IPS DF 4.7 (cell line): ENCODE results near the gene CXorf66.
"Not testable (repeated sequence)": the region's sequence is repeated elsewhere in the genome, so short reads cannot be mapped to it uniquely, and the experiment has no call there.

Experiments used
- DNase-seq: peaks from one replicate; pipeline ENCODE4 v3.0.0-alpha.2; 2013; ENCODE audit warnings: low spot score; ENCODE audit errors: extremely low read depth

The CXorf66 gene

GRCh38 chrX:139929876-139930275 is 35.4 kb downstream of the CXorf66 start:
- DNase-seq = no peak

- no peak for DNase-seq
Observed at GRCh38 chrX:139924696-139925095, 40.6 kb downstream of the CXorf66 start.

- DNase-seq = no peak
Observed at GRCh38 chrX:139924069-139924695, 41.1 kb downstream of the CXorf66 start.

GRCh38 chrX:139921142-139921541 is 44.2 kb downstream of the CXorf66 start:
- DNase-seq = not testable (repeated sequence)

GRCh38 chrX:139920316-139920715 is 45.0 kb downstream of the CXorf66 start:
- no peak for DNase-seq

- DNase-seq = no peak
Observed at GRCh38 chrX:139914421-139914820, 50.9 kb downstream of the CXorf66 start.

GRCh38 chrX:139909712-139910111 is 55.6 kb downstream of the CXorf66 start:
- no peak for DNase-seq

GRCh38 chrX:139907078-139907477 is 58.2 kb downstream of the CXorf66 start:
- DNase-seq = no peak

- no peak for DNase-seq
Observed at GRCh38 chrX:139905743-139906142, 59.6 kb downstream of the CXorf66 start.
